Thyroid gland (tissue), 4 donors: ENCODE data around the gene MOV10. TPM values are rescaled to one million over a fixed set of nuclear protein-coding genes. Genes with fewer than 3 reads are reported as not detected.
A peak's percentile ranks its signal among the peaks of the same experiment; 100 is the strongest.

Experiments used
- DNase-seq, 2 donors: peaks; one replicate each; pipeline ENCODE4 v3.0.0-alpha.2; 2019
- H3K27ac ChIP-seq, 3 donors: fragments of 200-600 bp; sonication (generic); 1 replicate in 2 of 3; 2 replicates in 1 of 3; pipeline ENCODE4 v1.5.1; 2016 to 2019; ENCODE audit warnings: mild to moderate bottlenecking in 1 of 3, moderate library complexity in 1 of 3
- H3K27me3 ChIP-seq: fragments of 200-600 bp; sonication (generic); one replicate; pipeline ENCODE4 v1.5.1; 2019
- H3K36me3 ChIP-seq, 2 donors: fragments of 200-600 bp; sonication (generic); one replicate each; pipeline ENCODE4 v1.5.1; 2016 to 2019
- H3K4me1 ChIP-seq, 2 donors: fragments of 200-600 bp; sonication (generic); one replicate each; pipeline ENCODE4 v1.5.1; 2017 to 2019
- H3K4me3 ChIP-seq, 3 donors: fragments of 200-600 bp; sonication (generic); replicated peaks in 1 of 3; 1 replicate in 2 of 3; 2 replicates in 1 of 3; pipeline ENCODE4 v1.5.1; 2016; ENCODE audit warnings: mild to moderate bottlenecking in 1 of 3
- H3K9me3 ChIP-seq: fragments of 200-600 bp; sonication (generic); one replicate; pipeline ENCODE4 v1.5.1; 2017
- CTCF ChIP-seq, 6 experiments: fragments of 200-600 bp in 3 of 6; fragments of 450-650 bp in 3 of 6; sonication (generic) in 3 of 6; IDR thresholded peaks; one replicate each; pipeline ENCODE4 v1.5.1; 2016 to 2019; ENCODE audit warnings: antibody characterized with exemption in 6 of 6, mild to moderate bottlenecking in 2 of 6, inconsistent platforms in 1 of 6, moderate library complexity in 1 of 6
- POLR2A ChIP-seq, 2 donors: fragments of 450-650 bp; IDR thresholded peaks; one replicate each; pipeline ENCODE4 v1.6.1; 2017; ENCODE audit warnings: antibody characterized with exemption in 2 of 2, mild to moderate bottlenecking in 2 of 2, moderate library complexity in 1 of 2
- WGBS, 2 donors: methylation state at CpG; one replicate each; pipeline ENCODE4 v1.1.5; 2017; 5-methylcytosine and 5-hydroxymethylcytosine counted together
- intact Hi-C: fragments of 100-400 bp; cut with DNase I; formaldehyde crosslinking; loops from one replicate; pipeline ENCODE4 v1.15.1; 2023
- total RNA-seq, 4 donors: library from RNA; depleted of rRNA; stranded (reverse); fragments of >200 nt; gene quantifications; one replicate each; pipeline ENCODE4 v1.2.3, GENCODE V29; 2016

MOV10 gene
- total RNA-seq, 4 donors from 2014 or later, result 20.2 to 27.7 (median 27.5) TPM

- peaks cover 26 to 29% of the 10 kb centered on the region in 2 donors for H3K36me3 ChIP-seq
- H3K4me3 ChIP-seq, result no peak overlapping the region
- WGBS, 2 donors, result 92 to 93% methylated on average over 9 of the region's 9 CpGs
- H3K27me3 ChIP-seq, result no peaks in the 10 kb centered on the region
- no peak for DNase-seq
- H3K27ac ChIP-seq, result no peak overlapping the region
- intact Hi-C loops, result no loop called here
- H3K4me1 ChIP-seq, result peaks cover 17 to 39% of the 10 kb centered on the region in 2 donors
- H3K9me3 ChIP-seq, result no peaks in the 10 kb centered on the region
- TF ChIP-seq POLR2A (IDR thresholded peaks at IDR 0.05) (no peak), CTCF (IDR thresholded peaks at IDR 0.05) (no peak)
Observed at GRCh38 chr1:112697781-112698201, 23.3 kb downstream of the MOV10 start.

- H3K4me3 ChIP-seq, result no peak overlapping the region
- peaks cover 17 to 43% of the 10 kb centered on the region in 2 donors for H3K4me1 ChIP-seq
- TF ChIP-seq POLR2A (IDR thresholded peaks at IDR 0.05) (no peak), CTCF (IDR thresholded peaks at IDR 0.05) (no peak)
- peak overlapping the region; percentile 65 to 83 (median 79) for H3K27ac ChIP-seq
- H3K9me3 ChIP-seq, result no peaks in the 10 kb centered on the region
- intact Hi-C loops, result no loop called here
- H3K36me3 ChIP-seq, result peaks cover 18 to 26% of the 10 kb centered on the region in 2 donors
- no peaks in the 10 kb centered on the region for H3K27me3 ChIP-seq
- WGBS, 2 donors, result 69 to 74% methylated on average over 16 to 17 of the region's 17 CpGs
- DNase-seq, result peak; percentile 73 to 80
Observed at GRCh38 chr1:112698366-112699310, 24.2 kb downstream of the MOV10 start.

GRCh38 chr1:112699425-112700144, 25.1 kb downstream of the MOV10 start:
- H3K4me3 ChIP-seq, result no peak overlapping the region
- H3K27me3 ChIP-seq, result no peaks in the 10 kb centered on the region
- DNase-seq, result no peak
- peaks cover 19 to 52% of the 10 kb centered on the region in 2 donors for H3K4me1 ChIP-seq
- intact Hi-C loops, result loop anchor here (10.0 kb wide), 2 partner anchors 195 to 235 kb away; partner anchors contain the start of gene WNT2B
- H3K36me3 ChIP-seq, result peaks cover 8 to 16% of the 10 kb centered on the region in 2 donors
- peak overlapping the region; percentile 65 to 83 (median 79) for H3K27ac ChIP-seq
- WGBS, 2 donors, result 81 to 85% methylated on average over 13 of the region's 13 CpGs
- TF ChIP-seq POLR2A (IDR thresholded peaks at IDR 0.05) (no peak), CTCF (IDR thresholded peaks at IDR 0.05) (no peak)
- H3K9me3 ChIP-seq, result no peaks in the 10 kb centered on the region

GRCh38 chr1:112700290-112701226, 26.1 kb downstream of the MOV10 start:
- H3K27me3 ChIP-seq, result no peaks in the 10 kb centered on the region
- H3K4me1 ChIP-seq, result peaks cover 26 to 60% of the 10 kb centered on the region in 2 donors
- H3K27ac ChIP-seq, result peak overlapping the region; percentile 65 to 83 (median 79)
- DNase-seq, result peak; percentile 86 to 92
- H3K4me3 ChIP-seq, result no peak overlapping the region
- TF ChIP-seq CTCF (IDR thresholded peaks at IDR 0.05) (no peak), POLR2A (IDR thresholded peaks at IDR 0.05) (peak in 1 of 2 donors; percentile 29)
- H3K36me3 ChIP-seq, result peaks cover 4 to 11% of the 10 kb centered on the region in 2 donors
- intact Hi-C loops, result loop anchor here (10.0 kb wide), 2 partner anchors 196 to 236 kb away; partner anchors contain the start of gene WNT2B
- 41 to 56% methylated on average over 6 to 7 of the region's 7 CpGs for WGBS, 2 donors
- no peaks in the 10 kb centered on the region for H3K9me3 ChIP-seq
